ENCODE results near the gene LY6G6F. TPM values are rescaled to one million over a fixed set of nuclear protein-coding genes. Genes with fewer than 3 reads are reported as not detected.

LY6G6F gene
- total RNA-seq, 1 experiment from 2014 or later = not detected

DNA sequence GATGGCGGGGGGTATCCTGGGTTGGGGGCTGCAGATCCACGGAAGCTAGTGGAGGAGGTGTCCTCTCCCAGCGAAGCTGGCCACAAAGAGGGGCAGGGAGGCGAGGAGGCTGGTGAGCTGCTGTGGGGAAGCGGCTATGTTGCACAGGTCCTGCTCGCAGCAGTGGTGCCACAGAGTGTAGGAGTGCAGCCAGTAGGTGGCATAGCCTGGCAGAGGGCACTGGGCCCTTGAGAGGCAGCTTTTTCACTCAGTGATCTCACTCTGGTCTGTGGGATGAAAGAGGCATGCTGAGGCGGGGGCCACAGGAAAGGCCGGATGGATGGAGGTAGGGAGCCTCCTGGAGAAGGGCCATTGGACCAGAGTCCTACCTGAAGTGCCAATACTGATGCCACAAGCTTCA is 5.6 kb downstream of the LY6G6F start:
- Histone ChIP-seq H3K27ac (ENCODE audit: low read depth, low read length, poor library complexity, severe bottlenecking) (no peak overlapping the region), H3K27me3 (replicated peaks; ENCODE audit: insufficient read depth, low read depth, low read length, poor library complexity) (no peaks in the 10 kb centered on the region), H3K9me3 (ENCODE audit: low read depth, low read length, poor library complexity, severe bottlenecking) (no peaks in the 10 kb centered on the region), H3K4me1 (ENCODE audit: insufficient read depth, low read length, poor library complexity, severe bottlenecking) (no peaks in the 10 kb centered on the region), H3K36me3 (ENCODE audit: insufficient read depth, low read length, poor library complexity, severe bottlenecking) (no peaks in the 10 kb centered on the region), H3K4me3 (ENCODE audit: low read depth, low read length, poor library complexity, severe bottlenecking) (no peak overlapping the region)
- ChIA-PET CTCF (no interaction called here), POLR2A (ENCODE audit: low non-redundant PET) (no interaction called here)
- BruUV-seq (replicated peaks) = no TSS peak
- intact Hi-C loops (cut with micrococcal nuclease; ENCODE audit: unreplicated experiment) = no loop called here
- DNase-seq (ENCODE audit: low spot score) = no peak
- TF ChIP-seq EZH2 (IDR thresholded peaks at IDR 0.05; ENCODE audit: borderline replicate concordance, low read depth, low read length, poor library complexity, severe bottlenecking) = no peak
- TF ChIP-seq CTCF (conservative IDR thresholded peaks at IDR 0.05; ENCODE audit: low read depth, low read length) = no peak; the same call in 1 of the 2 replicates

GRCh38 chr6:31713465-31713864 is 6.8 kb downstream of the LY6G6F start:
- H3K9me3 ChIP-seq (ENCODE audit: low read depth, low read length, poor library complexity, severe bottlenecking) = no peaks in the 10 kb centered on the region
- no peak overlapping the region for H3K27ac ChIP-seq (ENCODE audit: low read depth, low read length, poor library complexity, severe bottlenecking)
- no peaks in the 10 kb centered on the region for H3K27me3 ChIP-seq (replicated peaks; ENCODE audit: insufficient read depth, low read depth, low read length, poor library complexity)
- no peak for DNase-seq (ENCODE audit: low spot score)
- no peaks in the 10 kb centered on the region for H3K4me1 ChIP-seq (ENCODE audit: insufficient read depth, low read length, poor library complexity, severe bottlenecking)
- H3K36me3 ChIP-seq (ENCODE audit: insufficient read depth, low read length, poor library complexity, severe bottlenecking) = no peaks in the 10 kb centered on the region
- H3K4me3 ChIP-seq (ENCODE audit: low read depth, low read length, poor library complexity, severe bottlenecking) = no peak overlapping the region
- no peak for TF ChIP-seq EZH2 (IDR thresholded peaks at IDR 0.05; ENCODE audit: borderline replicate concordance, low read depth, low read length, poor library complexity, severe bottlenecking)
- TF ChIP-seq CTCF (conservative IDR thresholded peaks at IDR 0.05; ENCODE audit: low read depth, low read length) = no peak
- POLR2A ChIA-PET (ENCODE audit: low non-redundant PET) = no interaction called here
- CTCF ChIA-PET = no interaction called here
- intact Hi-C loops (cut with micrococcal nuclease; ENCODE audit: unreplicated experiment) = no loop called here
- no TSS peak for BruUV-seq (replicated peaks)

GRCh38 chr6:31713991-31714684 is 7.5 kb downstream of the LY6G6F start:
- no peak for DNase-seq (ENCODE audit: low spot score)
- TF ChIP-seq CTCF (conservative IDR thresholded peaks at IDR 0.05; ENCODE audit: low read depth, low read length) (no peak), EZH2 (IDR thresholded peaks at IDR 0.05; ENCODE audit: borderline replicate concordance, low read depth, low read length, poor library complexity, severe bottlenecking) (no peak)
- Histone ChIP-seq H3K27ac (ENCODE audit: low read depth, low read length, poor library complexity, severe bottlenecking) (no peak overlapping the region), H3K9me3 (ENCODE audit: low read depth, low read length, poor library complexity, severe bottlenecking) (no peaks in the 10 kb centered on the region), H3K27me3 (replicated peaks; ENCODE audit: insufficient read depth, low read depth, low read length, poor library complexity) (no peaks in the 10 kb centered on the region), H3K4me3 (ENCODE audit: low read depth, low read length, poor library complexity, severe bottlenecking) (no peak overlapping the region), H3K36me3 (ENCODE audit: insufficient read depth, low read length, poor library complexity, severe bottlenecking) (no peaks in the 10 kb centered on the region), H3K4me1 (ENCODE audit: insufficient read depth, low read length, poor library complexity, severe bottlenecking) (no peaks in the 10 kb centered on the region)
- ChIA-PET POLR2A (ENCODE audit: low non-redundant PET) (no interaction called here), CTCF (no interaction called here)
- intact Hi-C loops (cut with micrococcal nuclease; ENCODE audit: unreplicated experiment) = no loop called here
- BruUV-seq (replicated peaks) = no TSS peak

Data from A673 (cell line).